ENCODE data around the gene TTBK2. TPM values are rescaled to one million over a fixed set of nuclear protein-coding genes. Genes with fewer than 3 reads are reported as not detected.
A peak's percentile ranks its signal among the peaks of the same experiment; 100 is the strongest.

TTBK2 gene
- polyA plus RNA-seq, 3 donors: 3.7 to 9.0 (median 5.7) TPM

GRCh38 chr15:42726114-42726513 lies 194.5 kb downstream of the TTBK2 start:
- Histone ChIP-seq H3K4me1 (ENCODE audit: control insufficient read depth in 1 of 2, insufficient read depth in 2 of 2, low read length in 2 of 2) (no peaks in the 10 kb centered on the region), H3K9me3 (replicated peaks in 1 of 2; ENCODE audit: control insufficient read depth in 1 of 2, insufficient read depth in 1 of 2, low read length in 2 of 2) (no peaks in the 10 kb centered on the region), H3K27me3 (ENCODE audit: control insufficient read depth in 2 of 2, insufficient read depth in 2 of 2, low read length in 2 of 2) (no peaks in the 10 kb centered on the region), H2AFZ (ENCODE audit: insufficient read depth, low read depth, low read length, poor library complexity, severe bottlenecking) (no peak overlapping the region), H3K79me2 (ENCODE audit: insufficient read depth, low read length) (no peaks in the 10 kb centered on the region), H3K9ac (ENCODE audit: insufficient read depth, low read length, poor library complexity, severe bottlenecking) (no peak overlapping the region), H3K4me2 (replicated peaks; ENCODE audit: extremely low read depth, low read length, poor library complexity, severe bottlenecking) (no peak overlapping the region), H3K4me3 (replicated peaks in 1 of 3; ENCODE audit: low read depth in 2 of 3, low read length in 3 of 3) (no peak overlapping the region), H3K36me3 (replicated peaks in 1 of 2; ENCODE audit: control insufficient read depth in 1 of 2, insufficient read depth in 2 of 2, low read length in 2 of 2) (peaks cover 80 to 93% of the 10 kb centered on the region in 2 donors), H4K20me1 (ENCODE audit: insufficient read depth, low read length) (no peaks in the 10 kb centered on the region), H3K27ac (ENCODE audit: low read depth in 1 of 2, low read length in 2 of 2) (no peak overlapping the region)
- Mint-ChIP-seq H3K4me3 (no peak overlapping the region), H3K27ac (no peak overlapping the region), H3K36me3 (peaks cover 73 to 94% of the 10 kb centered on the region in 2 donors), H3K4me1 (no peaks in the 10 kb centered on the region), H3K27me3 (ENCODE audit: low read depth in 3 of 3) (no peaks in the 10 kb centered on the region), H3K9me3 (no peaks in the 10 kb centered on the region)
- TF ChIP-seq, protein P1, sequence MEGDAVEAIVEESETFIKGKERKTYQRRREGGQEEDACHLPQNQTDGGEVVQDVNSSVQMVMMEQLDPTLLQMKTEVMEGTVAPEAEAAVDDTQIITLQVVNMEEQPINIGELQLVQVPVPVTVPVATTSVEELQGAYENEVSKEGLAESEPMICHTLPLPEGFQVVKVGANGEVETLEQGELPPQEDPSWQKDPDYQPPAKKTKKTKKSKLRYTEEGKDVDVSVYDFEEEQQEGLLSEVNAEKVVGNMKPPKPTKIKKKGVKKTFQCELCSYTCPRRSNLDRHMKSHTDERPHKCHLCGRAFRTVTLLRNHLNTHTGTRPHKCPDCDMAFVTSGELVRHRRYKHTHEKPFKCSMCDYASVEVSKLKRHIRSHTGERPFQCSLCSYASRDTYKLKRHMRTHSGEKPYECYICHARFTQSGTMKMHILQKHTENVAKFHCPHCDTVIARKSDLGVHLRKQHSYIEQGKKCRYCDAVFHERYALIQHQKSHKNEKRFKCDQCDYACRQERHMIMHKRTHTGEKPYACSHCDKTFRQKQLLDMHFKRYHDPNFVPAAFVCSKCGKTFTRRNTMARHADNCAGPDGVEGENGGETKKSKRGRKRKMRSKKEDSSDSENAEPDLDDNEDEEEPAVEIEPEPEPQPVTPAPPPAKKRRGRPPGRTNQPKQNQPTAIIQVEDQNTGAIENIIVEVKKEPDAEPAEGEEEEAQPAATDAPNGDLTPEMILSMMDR (IDR thresholded peaks at IDR 0.05): no peak
- intact Hi-C loops (cut with micrococcal nuclease): no loop called here
- WGBS (ENCODE audit: insufficient coverage): 95% methylated on average over 11 of the region's 11 CpGs
- DNase-seq: no peak

GRCh38 chr15:42725331-42725903 lies 195.2 kb downstream of the TTBK2 start:
- no peak for DNase-seq
- no peaks in the 10 kb centered on the region for H3K79me2 ChIP-seq (ENCODE audit: insufficient read depth, low read length)
- Mint-ChIP-seq H3K4me3 (no peak overlapping the region), H3K4me1 (no peaks in the 10 kb centered on the region), H3K36me3 (peaks cover 72 to 92% of the 10 kb centered on the region in 2 donors), H3K27ac (peak overlapping the region in 4 of 7 donors; percentile 7 to 64 (median 40)), H3K27me3 (ENCODE audit: low read depth in 3 of 3) (no peaks in the 10 kb centered on the region), H3K9me3 (no peaks in the 10 kb centered on the region)
- H4K20me1 ChIP-seq (ENCODE audit: insufficient read depth, low read length): no peaks in the 10 kb centered on the region
- intact Hi-C loops (cut with micrococcal nuclease): no loop called here
- H3K27me3 ChIP-seq (ENCODE audit: control insufficient read depth in 2 of 2, insufficient read depth in 2 of 2, low read length in 2 of 2): no peaks in the 10 kb centered on the region
- no peaks in the 10 kb centered on the region for H3K9me3 ChIP-seq (replicated peaks in 1 of 2; ENCODE audit: control insufficient read depth in 1 of 2, insufficient read depth in 1 of 2, low read length in 2 of 2)
- TF ChIP-seq, protein P1 (IDR thresholded peaks at IDR 0.05): no peak
- no peak overlapping the region for H3K4me2 ChIP-seq (replicated peaks; ENCODE audit: extremely low read depth, low read length, poor library complexity, severe bottlenecking)
- H2AFZ ChIP-seq (ENCODE audit: insufficient read depth, low read depth, low read length, poor library complexity, severe bottlenecking): no peak overlapping the region
- no peak overlapping the region for H3K27ac ChIP-seq (ENCODE audit: low read depth in 1 of 2, low read length in 2 of 2)
- H3K36me3 ChIP-seq (replicated peaks in 1 of 2; ENCODE audit: control insufficient read depth in 1 of 2, insufficient read depth in 2 of 2, low read length in 2 of 2): peaks cover 76 to 89% of the 10 kb centered on the region in 2 donors
- WGBS (ENCODE audit: insufficient coverage): 100% methylated on average over 5 of the region's 12 CpGs
- no peak overlapping the region for H3K4me3 ChIP-seq (replicated peaks in 1 of 3; ENCODE audit: low read depth in 2 of 3, low read length in 3 of 3)
- no peak overlapping the region for H3K9ac ChIP-seq (ENCODE audit: insufficient read depth, low read length, poor library complexity, severe bottlenecking)
- H3K4me1 ChIP-seq (ENCODE audit: control insufficient read depth in 1 of 2, insufficient read depth in 2 of 2, low read length in 2 of 2): no peaks in the 10 kb centered on the region
